Neural progenitor cell (in vitro differentiated cells): Measurements from ENCODE around the gene VMO1. TPM values are rescaled to one million over a fixed set of nuclear protein-coding genes. Genes with fewer than 3 reads are reported as not detected.

Experiments used
- DNase-seq: peaks from one replicate; pipeline ENCODE4 v3.0.0-alpha.2; 2016; ENCODE audit warnings: low spot score
- H2AFZ ChIP-seq: fragments of 200-600 bp; sonication (generic); replicated peaks from 2 replicates; pipeline ENCODE4 v1.6.1; 2016; ENCODE audit warnings: antibody characterized with exemption
- H3F3A ChIP-seq: fragments of 200-600 bp; sonication (generic); 2 replicates; pipeline ENCODE4 v1.6.1; 2016; ENCODE audit warnings: antibody characterized with exemption, low read depth
- H3K27ac ChIP-seq: fragments of 200-600 bp; sonication (generic); 2 replicates; pipeline ENCODE4 v1.5.1; 2016; ENCODE audit warnings: mild to moderate bottlenecking
- H3K27me3 ChIP-seq: fragments of 200-600 bp; sonication (generic); 2 replicates; pipeline ENCODE4 v1.6.1; 2016; ENCODE audit warnings: mild to moderate bottlenecking, moderate library complexity
- H3K36me3 ChIP-seq: fragments of 200-600 bp; sonication (generic); 2 replicates; pipeline ENCODE4 v1.5.1; 2016
- H3K4me1 ChIP-seq: fragments of 200-600 bp; sonication (generic); 2 replicates; pipeline ENCODE4 v1.6.1; 2016; ENCODE audit warnings: mixed run types
- H3K4me2 ChIP-seq: fragments of 200-600 bp; sonication (generic); 2 replicates; pipeline ENCODE4 v1.6.1; 2016
- H3K4me3 ChIP-seq: fragments of 200-600 bp; sonication (generic); 2 replicates; pipeline ENCODE4 v1.5.1; 2016
- H3K79me2 ChIP-seq: fragments of 200-600 bp; sonication (generic); 2 replicates; pipeline ENCODE4 v1.6.1; 2016; ENCODE audit warnings: low read depth
- H3K9ac ChIP-seq: fragments of 200-600 bp; sonication (generic); 2 replicates; pipeline ENCODE4 v1.6.1; 2016
- H3K9me3 ChIP-seq: fragments of 200-600 bp; sonication (generic); 2 replicates; pipeline ENCODE4 v1.5.1; 2016; ENCODE audit warnings: low read depth
- H4K20me1 ChIP-seq: fragments of 200-600 bp; sonication (generic); 2 replicates; pipeline ENCODE4 v1.6.1; 2016; ENCODE audit warnings: low read depth
- H3K27ac Mint-ChIP-seq: 3 replicates; pipeline ENCODE4 v1.8.0; 2021; ENCODE audit warnings: mixed read lengths
- H3K27me3 Mint-ChIP-seq: 2 replicates; pipeline ENCODE4 v1.8.0; 2022; ENCODE audit warnings: low read depth, mild to moderate bottlenecking, inconsistent platforms, moderate library complexity, mixed read lengths; ENCODE audit not compliant: insufficient read depth
- H3K36me3 Mint-ChIP-seq: 3 replicates; pipeline ENCODE4 v1.8.0; 2021; ENCODE audit warnings: mixed read lengths
- H3K4me1 Mint-ChIP-seq: 3 replicates; pipeline ENCODE4 v1.8.0; 2021; ENCODE audit warnings: mixed read lengths
- H3K4me3 Mint-ChIP-seq: 3 replicates; pipeline ENCODE4 v1.8.0; 2021; ENCODE audit warnings: mild to moderate bottlenecking, moderate library complexity, mixed read lengths
- H3K9me3 Mint-ChIP-seq: 3 replicates; pipeline ENCODE4 v1.8.0; 2020; ENCODE audit warnings: mixed read lengths
- CTCF ChIP-seq: fragments of 200-600 bp; sonication (generic); IDR thresholded peaks from 2 replicates; pipeline ENCODE4 v1.5.1; 2017; ENCODE audit warnings: antibody characterized with exemption, mild to moderate bottlenecking
- EZH2 ChIP-seq: fragments of 200-600 bp; sonication (generic); IDR thresholded peaks from 2 replicates; pipeline ENCODE4 v1.6.1; 2017; ENCODE audit warnings: antibody characterized with exemption, mild to moderate bottlenecking, moderate library complexity
- EZH2phosphoT487 ChIP-seq: fragments of 200-600 bp; sonication (generic); IDR thresholded peaks from 2 replicates; pipeline ENCODE4 v1.6.1; 2017; ENCODE audit warnings: antibody characterized with exemption
- total RNA-seq: library from RNA; depleted of rRNA; stranded (reverse); fragments of >200 nt; gene quantifications from 2 replicates; pipeline ENCODE4 v1.2.3, GENCODE V29; 2015; ENCODE audit warnings: low replicate concordance

The VMO1 gene
- total RNA-seq, 1 donor from 2014 or later = not detected

DNA sequence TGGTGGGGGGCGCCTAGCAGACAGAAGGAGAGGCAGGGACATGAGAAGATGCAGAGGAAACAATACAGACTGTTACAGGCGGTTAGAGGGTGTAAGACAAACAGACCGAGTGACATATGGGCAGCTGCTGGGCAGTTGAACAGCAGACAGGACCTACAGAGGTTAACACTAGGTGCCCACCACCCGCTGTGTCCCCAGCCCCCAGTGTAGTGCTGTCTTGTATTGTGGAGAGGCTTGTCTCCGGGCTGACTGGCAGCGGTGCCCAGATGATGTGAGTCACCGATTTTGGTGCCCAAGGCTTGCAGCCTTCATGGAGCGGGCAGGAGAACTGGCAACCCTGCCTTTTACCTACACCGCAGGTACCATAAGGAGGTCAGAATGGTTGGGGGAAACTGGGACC is 44.0 kb downstream of the VMO1 start:
- no peak overlapping the region for H3K4me3 Mint-ChIP-seq
- H3K9me3 Mint-ChIP-seq = peaks cover 5% of the 10 kb centered on the region
- H3F3A ChIP-seq = peaks cover 19% of the 10 kb centered on the region
- no peak overlapping the region for H3K27ac Mint-ChIP-seq
- H3K4me2 ChIP-seq = no peak overlapping the region
- no peak overlapping the region for H3K27ac ChIP-seq
- TF ChIP-seq EZH2 (no peak), CTCF (no peak), EZH2phosphoT487 (no peak)
- H4K20me1 ChIP-seq = peaks cover 6% of the 10 kb centered on the region
- peaks cover 14% of the 10 kb centered on the region for H3K4me1 Mint-ChIP-seq
- H3K4me1 ChIP-seq = peaks cover 7% of the 10 kb centered on the region
- no peak overlapping the region for H3K9ac ChIP-seq
- no peaks in the 10 kb centered on the region for H3K79me2 ChIP-seq
- H3K4me3 ChIP-seq = no peak overlapping the region
- no peak for DNase-seq
- H3K27me3 Mint-ChIP-seq = peaks cover 67% of the 10 kb centered on the region
- H2AFZ ChIP-seq = no peak overlapping the region
- peaks cover 97% of the 10 kb centered on the region for H3K27me3 ChIP-seq
- H3K9me3 ChIP-seq = no peaks in the 10 kb centered on the region
- no peaks in the 10 kb centered on the region for H3K36me3 ChIP-seq
- H3K36me3 Mint-ChIP-seq = no peaks in the 10 kb centered on the region

- Mint-ChIP-seq H3K36me3 (no peaks in the 10 kb centered on the region), H3K9me3 (peaks cover 3% of the 10 kb centered on the region), H3K4me3 (no peak overlapping the region), H3K4me1 (peaks cover 14% of the 10 kb centered on the region), H3K27me3 (peaks cover 64% of the 10 kb centered on the region), H3K27ac (no peak overlapping the region)
- Histone ChIP-seq H3K9ac (no peak overlapping the region), H3K4me3 (no peak overlapping the region), H3K79me2 (no peaks in the 10 kb centered on the region), H3K4me1 (peaks cover 7% of the 10 kb centered on the region), H3K27ac (no peak overlapping the region), H3K36me3 (no peaks in the 10 kb centered on the region), H3K27me3 (peaks cover 100% of the 10 kb centered on the region), H3K9me3 (no peaks in the 10 kb centered on the region), H3K4me2 (no peak overlapping the region), H3F3A (peaks cover 19% of the 10 kb centered on the region), H2AFZ (no peak overlapping the region), H4K20me1 (peaks cover 6% of the 10 kb centered on the region)
- DNase-seq = no peak
- TF ChIP-seq CTCF (no peak), EZH2 (no peak), EZH2phosphoT487 (no peak)
These were observed 44.6 kb downstream of the VMO1 start for GRCh38 chr17:4741544-4741943.

- no peak for TF ChIP-seq EZH2
- no peak for TF ChIP-seq EZH2phosphoT487
- no peak for TF ChIP-seq CTCF
- H3K27me3 ChIP-seq = peaks cover 100% of the 10 kb centered on the region
These were observed 45.6 kb downstream of the VMO1 start for GRCh38 chr17:4740584-4740983.

GRCh38 chr17:4740025-4740351 is 46.2 kb downstream of the VMO1 start:
- H3K4me1 ChIP-seq = peaks cover 7% of the 10 kb centered on the region
- no peaks in the 10 kb centered on the region for H3K36me3 ChIP-seq
- H4K20me1 ChIP-seq = peaks cover 6% of the 10 kb centered on the region
- peak overlapping the region; percentile 64 for H3K4me3 ChIP-seq
- H3F3A ChIP-seq = peaks cover 5% of the 10 kb centered on the region
- peaks cover 2% of the 10 kb centered on the region for H3K9me3 Mint-ChIP-seq
- peaks cover 63% of the 10 kb centered on the region for H3K27me3 Mint-ChIP-seq
- no peaks in the 10 kb centered on the region for H3K36me3 Mint-ChIP-seq
- peak overlapping the region; percentile 8 for H3K27ac Mint-ChIP-seq
- DNase-seq = no peak
- no peaks in the 10 kb centered on the region for H3K79me2 ChIP-seq
- TF ChIP-seq EZH2 = no peak
- TF ChIP-seq CTCF = no peak
- TF ChIP-seq EZH2phosphoT487 = no peak
- peak overlapping the region; percentile 87 for H2AFZ ChIP-seq
- H3K9me3 ChIP-seq = no peaks in the 10 kb centered on the region
- no peak overlapping the region for H3K9ac ChIP-seq
- H3K4me1 Mint-ChIP-seq = peaks cover 11% of the 10 kb centered on the region
- peak overlapping the region; percentile 76 for H3K4me2 ChIP-seq
- no peak overlapping the region for H3K27ac ChIP-seq
- H3K27me3 ChIP-seq = peaks cover 100% of the 10 kb centered on the region
- peak overlapping the region; percentile 82 for H3K4me3 Mint-ChIP-seq

More at GRCh38 chr17:4740584-4740983, 45.6 kb downstream of the VMO1 start:
- Mint-ChIP-seq H3K27ac (no peak overlapping the region), H3K4me3 (peak overlapping the region; percentile 82), H3K9me3 (peaks cover 2% of the 10 kb centered on the region), H3K27me3 (peaks cover 63% of the 10 kb centered on the region), H3K36me3 (no peaks in the 10 kb centered on the region), H3K4me1 (peaks cover 14% of the 10 kb centered on the region)
- DNase-seq = no peak
- Histone ChIP-seq H3K4me3 (no peak overlapping the region), H2AFZ (no peak overlapping the region), H3K27ac (no peak overlapping the region), H3F3A (peaks cover 11% of the 10 kb centered on the region), H4K20me1 (peaks cover 6% of the 10 kb centered on the region), H3K4me1 (peaks cover 7% of the 10 kb centered on the region), H3K36me3 (no peaks in the 10 kb centered on the region), H3K9me3 (no peaks in the 10 kb centered on the region), H3K79me2 (no peaks in the 10 kb centered on the region), H3K9ac (no peak overlapping the region), H3K4me2 (no peak overlapping the region)
